Right kidney (tissue), 1 donor: ENCODE results near the gene ZDHHC3.
"Not testable (repeated sequence)": the region's sequence is repeated elsewhere in the genome, so short reads cannot be mapped to it uniquely, and the experiment has no call there.

Source experiments
- DNase-seq: peaks from one replicate; pipeline ENCODE4 v3.0.0-alpha.2; 2016

The ZDHHC3 gene

GRCh38 chr3:44999782-45000181 is 23.8 kb upstream of the ZDHHC3 start:
- no peak for DNase-seq

GRCh38 chr3:44996556-44996969 is 20.6 kb upstream of the ZDHHC3 start:
- no peak for DNase-seq

GRCh38 chr3:44995142-44995770 is 19.3 kb upstream of the ZDHHC3 start:
- DNase-seq, result no peak

- no peak for DNase-seq
These were observed 17.7 kb upstream of the ZDHHC3 start for GRCh38 chr3:44993471-44994205.

GRCh38 chr3:44992555-44993470 is 16.8 kb upstream of the ZDHHC3 start:
- DNase-seq, result no peak

- no peak for DNase-seq
These were observed 15.4 kb upstream of the ZDHHC3 start for GRCh38 chr3:44991326-44991725.

GRCh38 chr3:44989636-44990373 is 13.8 kb upstream of the ZDHHC3 start:
- DNase-seq, result no peak

- DNase-seq, result no peak
These were observed 13.2 kb upstream of the ZDHHC3 start for GRCh38 chr3:44989141-44989540.

GRCh38 chr3:44988073-44988472 is 12.1 kb upstream of the ZDHHC3 start:
- no peak for DNase-seq

GRCh38 chr3:44987332-44987731 is 11.4 kb upstream of the ZDHHC3 start:
- no peak for DNase-seq

GRCh38 chr3:44986330-44986729 is 10.4 kb upstream of the ZDHHC3 start:
- not testable (repeated sequence) for DNase-seq

GRCh38 chr3:44984335-44984734 is 8.4 kb upstream of the ZDHHC3 start:
- DNase-seq, result no peak

- no peak for DNase-seq
These were observed 7.5 kb upstream of the ZDHHC3 start for GRCh38 chr3:44983484-44983941.

- no peak for DNase-seq
These were observed 6.8 kb upstream of the ZDHHC3 start for GRCh38 chr3:44982817-44983216.

GRCh38 chr3:44981751-44982150 is 5.8 kb upstream of the ZDHHC3 start:
- DNase-seq, result no peak

- DNase-seq, result no peak
These were observed 5.2 kb upstream of the ZDHHC3 start for GRCh38 chr3:44981220-44981619.

- no peak for DNase-seq
These were observed 1.6 kb downstream of the ZDHHC3 start for GRCh38 chr3:44974416-44974815.

GRCh38 chr3:44970926-44971490 is 5.0 kb downstream of the ZDHHC3 start:
- DNase-seq, result no peak

- no peak for DNase-seq
These were observed 6.2 kb downstream of the ZDHHC3 start for GRCh38 chr3:44969828-44970179.

- no peak for DNase-seq
These were observed 6.7 kb downstream of the ZDHHC3 start for GRCh38 chr3:44969154-44969827.

- no peak for DNase-seq
These were observed 7.5 kb downstream of the ZDHHC3 start for GRCh38 chr3:44968447-44968858.
